Measurements from ENCODE around the gene CSMD2.
A peak's percentile ranks its signal among the peaks of the same experiment; 100 is the strongest.

The CSMD2 gene

DNA sequence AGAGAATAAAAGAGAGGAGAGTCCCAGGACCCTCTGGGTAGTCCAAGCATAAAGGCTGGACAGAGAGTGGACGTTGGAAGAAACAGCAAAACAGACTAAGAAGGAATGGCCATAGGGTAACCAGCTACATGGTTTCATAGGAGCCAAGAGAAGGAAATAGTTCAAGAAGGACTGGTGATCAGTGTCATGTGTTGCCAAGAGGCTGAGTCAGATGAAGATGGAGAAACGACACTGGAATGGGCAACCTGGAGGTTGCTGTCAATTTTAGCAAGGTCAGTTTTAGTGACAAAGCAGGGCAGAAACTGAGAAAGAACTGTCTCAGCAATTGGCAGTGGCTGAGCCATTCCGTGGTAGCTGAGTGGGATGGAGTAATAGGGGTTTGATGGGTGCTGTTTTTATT lies 259.8 kb downstream of the CSMD2 start:
- no peak overlapping the region for H3K4me3 ChIP-seq (ENCODE audit: low read depth, low read length)
- no peak for DNase-seq (ENCODE audit: low read depth, low spot score)
- TF ChIP-seq, protein P1, sequence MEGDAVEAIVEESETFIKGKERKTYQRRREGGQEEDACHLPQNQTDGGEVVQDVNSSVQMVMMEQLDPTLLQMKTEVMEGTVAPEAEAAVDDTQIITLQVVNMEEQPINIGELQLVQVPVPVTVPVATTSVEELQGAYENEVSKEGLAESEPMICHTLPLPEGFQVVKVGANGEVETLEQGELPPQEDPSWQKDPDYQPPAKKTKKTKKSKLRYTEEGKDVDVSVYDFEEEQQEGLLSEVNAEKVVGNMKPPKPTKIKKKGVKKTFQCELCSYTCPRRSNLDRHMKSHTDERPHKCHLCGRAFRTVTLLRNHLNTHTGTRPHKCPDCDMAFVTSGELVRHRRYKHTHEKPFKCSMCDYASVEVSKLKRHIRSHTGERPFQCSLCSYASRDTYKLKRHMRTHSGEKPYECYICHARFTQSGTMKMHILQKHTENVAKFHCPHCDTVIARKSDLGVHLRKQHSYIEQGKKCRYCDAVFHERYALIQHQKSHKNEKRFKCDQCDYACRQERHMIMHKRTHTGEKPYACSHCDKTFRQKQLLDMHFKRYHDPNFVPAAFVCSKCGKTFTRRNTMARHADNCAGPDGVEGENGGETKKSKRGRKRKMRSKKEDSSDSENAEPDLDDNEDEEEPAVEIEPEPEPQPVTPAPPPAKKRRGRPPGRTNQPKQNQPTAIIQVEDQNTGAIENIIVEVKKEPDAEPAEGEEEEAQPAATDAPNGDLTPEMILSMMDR (IDR thresholded peaks at IDR 0.05; ENCODE audit: low read depth, low read length): no peak
- in situ Hi-C loops (cut with HindIII; ENCODE audit: low sequenced_read_pairs): no loop called here

DNA sequence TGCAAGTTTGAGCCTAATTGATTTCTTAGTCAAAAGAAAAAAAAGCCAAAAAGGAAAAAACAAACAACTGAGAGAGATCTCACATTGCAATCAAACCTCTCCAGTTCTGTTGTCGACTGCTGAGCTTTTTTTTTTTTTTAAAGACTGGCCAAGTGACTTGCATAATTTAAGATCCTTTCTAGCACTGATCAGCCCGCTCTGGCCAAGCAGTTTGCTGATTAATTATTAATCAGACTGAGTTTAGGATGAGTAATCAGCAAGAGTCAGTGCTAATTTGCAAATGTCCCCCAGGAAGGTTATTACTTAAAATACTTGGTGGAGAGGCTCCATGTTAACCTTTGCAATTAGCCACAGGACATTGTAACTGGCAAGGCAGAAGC lies 261.8 kb downstream of the CSMD2 start:
- TF ChIP-seq, protein P1 (IDR thresholded peaks at IDR 0.05; ENCODE audit: low read depth, low read length): no peak
- peak; percentile 18 for DNase-seq (ENCODE audit: low read depth, low spot score)
- in situ Hi-C loops (cut with HindIII; ENCODE audit: low sequenced_read_pairs): no loop called here
- no peak overlapping the region for H3K4me3 ChIP-seq (ENCODE audit: low read depth, low read length)

DNA sequence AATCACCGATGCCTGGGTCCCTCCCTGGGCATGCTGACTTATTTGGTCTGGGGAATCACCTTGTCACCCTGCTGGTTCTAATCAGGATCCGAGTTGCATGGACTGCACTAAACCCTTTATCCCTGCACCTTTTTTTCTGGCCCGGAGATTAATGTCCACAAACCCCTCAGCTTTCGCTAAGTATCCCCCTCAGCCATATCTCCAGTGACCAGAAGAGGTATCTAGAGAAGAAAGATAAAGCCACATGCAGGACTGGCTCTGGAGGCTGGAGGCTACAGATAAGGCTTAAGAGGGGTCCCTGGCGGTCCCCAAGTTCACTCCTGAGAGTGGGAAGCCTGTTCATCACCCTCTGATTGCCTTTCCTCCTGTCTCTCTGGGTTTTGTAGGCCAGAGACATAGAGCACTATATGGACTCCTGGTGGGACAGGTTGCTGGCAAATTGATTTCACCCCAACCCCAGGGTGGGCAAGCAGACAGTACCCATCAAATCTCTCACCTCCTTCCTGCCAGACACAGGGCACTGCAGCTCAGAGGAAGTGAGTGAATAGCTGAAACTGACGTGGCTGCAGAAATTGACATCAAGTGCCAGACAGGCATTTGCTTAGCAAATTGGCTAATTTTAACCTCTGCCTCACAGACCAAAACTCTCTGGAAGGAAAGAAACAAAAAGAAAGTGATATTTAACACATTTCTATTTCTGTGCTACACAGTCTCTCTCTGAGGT lies 262.4 kb downstream of the CSMD2 start:
- in situ Hi-C loops (cut with HindIII; ENCODE audit: low sequenced_read_pairs): no loop called here
- TF ChIP-seq, protein P1 (IDR thresholded peaks at IDR 0.05; ENCODE audit: low read depth, low read length): no peak
- DNase-seq (ENCODE audit: low read depth, low spot score): no peak
- no peak overlapping the region for H3K4me3 ChIP-seq (ENCODE audit: low read depth, low read length)

DNA sequence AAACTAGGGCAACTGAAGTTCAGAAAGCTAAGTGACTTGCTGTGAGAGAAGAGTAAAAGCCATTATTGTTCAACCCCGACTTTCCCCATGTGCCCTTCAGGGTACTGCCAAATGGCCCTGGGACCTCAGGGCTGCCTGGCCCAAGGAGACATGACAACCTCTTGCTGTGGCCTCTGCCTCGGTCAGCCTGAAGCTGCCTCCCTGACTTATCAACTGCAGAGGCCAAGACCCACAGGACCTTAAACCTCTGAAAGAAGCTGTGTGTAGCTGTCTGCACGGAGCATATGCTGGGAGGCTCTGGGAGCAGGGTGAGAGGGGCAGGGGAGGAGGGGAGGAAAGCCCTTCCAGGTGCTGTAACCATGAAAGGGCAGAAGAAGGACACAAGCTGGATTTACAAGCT lies 265.3 kb downstream of the CSMD2 start:
- no peak overlapping the region for H3K4me3 ChIP-seq (ENCODE audit: low read depth, low read length)
- in situ Hi-C loops (cut with HindIII; ENCODE audit: low sequenced_read_pairs): no loop called here
- TF ChIP-seq, protein P1 (IDR thresholded peaks at IDR 0.05; ENCODE audit: low read depth, low read length): no peak
- no peak for DNase-seq (ENCODE audit: low read depth, low spot score)

DNA sequence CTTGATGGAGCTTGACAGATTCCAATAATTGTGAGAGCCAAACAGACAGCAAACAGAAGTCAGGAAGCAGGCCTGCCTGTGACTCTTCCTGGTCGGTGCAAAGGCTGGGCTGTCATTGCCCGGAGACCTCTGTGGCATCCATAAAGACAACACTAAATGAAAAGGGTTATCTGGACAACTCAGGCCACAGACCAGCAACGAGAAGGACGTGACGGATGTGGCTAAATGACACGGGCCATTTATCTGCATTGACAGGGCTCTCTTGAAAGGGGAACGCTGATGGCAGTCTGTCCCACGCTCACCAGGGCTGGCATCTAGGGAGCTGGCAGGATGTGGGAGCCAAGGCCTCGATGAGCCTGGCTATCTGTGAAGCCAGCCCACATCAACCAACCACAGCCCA lies 266.1 kb downstream of the CSMD2 start:
- TF ChIP-seq, protein P1 (IDR thresholded peaks at IDR 0.05; ENCODE audit: low read depth, low read length): no peak
- no peak overlapping the region for H3K4me3 ChIP-seq (ENCODE audit: low read depth, low read length)
- DNase-seq (ENCODE audit: low read depth, low spot score): no peak
- in situ Hi-C loops (cut with HindIII; ENCODE audit: low sequenced_read_pairs): no loop called here

DNA sequence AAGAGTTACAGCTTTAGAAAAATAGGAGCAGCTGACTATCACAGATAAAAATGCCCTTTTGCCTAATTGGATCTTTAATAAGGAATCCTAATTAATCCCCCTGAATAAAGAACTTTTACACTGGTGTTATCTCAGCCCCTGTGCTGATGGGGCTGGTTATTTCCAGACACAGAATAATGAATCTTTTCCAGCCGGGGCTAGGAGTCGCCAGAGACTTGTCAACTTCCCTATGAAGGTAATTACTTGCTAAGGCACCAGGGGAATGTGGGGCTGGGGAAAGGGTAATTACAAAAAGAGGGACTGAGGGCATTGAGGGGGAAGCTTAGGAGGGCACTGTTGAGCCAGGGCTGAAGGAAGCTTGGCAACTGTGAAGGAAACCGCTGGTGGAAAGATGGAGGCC lies 266.6 kb downstream of the CSMD2 start:
- TF ChIP-seq, protein P1 (IDR thresholded peaks at IDR 0.05; ENCODE audit: low read depth, low read length): no peak
- in situ Hi-C loops (cut with HindIII; ENCODE audit: low sequenced_read_pairs): no loop called here
- DNase-seq (ENCODE audit: low read depth, low spot score): no peak

More for the DNA sequence above, 266.6 kb downstream of the CSMD2 start:
- H3K4me3 ChIP-seq (ENCODE audit: low read depth, low read length): no peak overlapping the region

Measured in astrocyte of the spinal cord (primary cell).